COLO668 (cell line): Measurements from ENCODE around the gene MAP2K5.

Experiments used
- DNase-seq: peaks from one replicate; lab custom pipeline; 2025; ENCODE audit not compliant: unreplicated experiment; lab: John Stamatoyannopoulos, UW

Gene MAP2K5

DNA sequence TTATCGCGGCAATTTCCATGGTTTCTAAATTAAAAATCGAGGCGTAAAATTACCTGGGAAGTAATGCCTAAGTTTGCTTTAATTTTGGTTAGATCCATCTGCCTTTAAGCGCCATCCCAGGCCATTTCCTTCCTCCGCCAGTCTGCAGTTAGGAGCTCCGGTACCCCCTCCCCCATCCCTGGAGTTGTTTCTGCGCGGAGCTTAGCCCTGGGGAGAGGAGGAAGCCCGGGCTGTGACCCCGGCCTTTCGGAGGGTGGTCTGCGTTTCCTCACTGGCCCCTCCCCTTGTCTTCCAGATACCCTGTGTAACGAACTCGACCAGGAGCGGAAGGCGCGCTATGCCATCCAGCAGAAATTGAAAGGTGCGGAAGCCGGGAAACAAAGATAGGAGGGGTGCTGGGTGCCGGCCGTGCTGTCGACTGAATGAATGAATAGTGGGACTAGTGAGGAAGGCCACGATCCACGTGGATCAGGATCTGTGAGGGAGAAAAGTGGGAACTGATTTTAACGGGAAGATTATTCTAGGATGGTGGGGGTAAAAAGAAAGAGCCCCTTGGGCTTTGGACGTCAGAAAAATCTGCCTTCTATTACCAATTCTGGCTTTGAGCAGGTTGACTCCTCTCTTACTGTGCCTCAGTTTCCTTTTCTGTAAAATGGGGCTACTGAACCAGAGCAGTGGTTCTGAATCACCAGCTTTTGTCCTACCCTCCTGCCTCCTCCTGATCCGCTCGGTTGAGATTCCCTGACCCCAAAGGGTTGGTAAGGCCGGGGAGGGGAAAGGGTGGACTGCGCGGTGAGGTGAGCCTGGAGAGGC, 290.6 kb downstream of the MAP2K5 start:
- no peak for DNase-seq

GRCh38 chr15:67833710-67834511, 291.4 kb downstream of the MAP2K5 start:
- DNase-seq = no peak

GRCh38 chr15:67834581-67835296, 292.2 kb downstream of the MAP2K5 start:
- no peak for DNase-seq

GRCh38 chr15:67835297-67836133, 293.0 kb downstream of the MAP2K5 start:
- DNase-seq = peak; percentile 46

DNA sequence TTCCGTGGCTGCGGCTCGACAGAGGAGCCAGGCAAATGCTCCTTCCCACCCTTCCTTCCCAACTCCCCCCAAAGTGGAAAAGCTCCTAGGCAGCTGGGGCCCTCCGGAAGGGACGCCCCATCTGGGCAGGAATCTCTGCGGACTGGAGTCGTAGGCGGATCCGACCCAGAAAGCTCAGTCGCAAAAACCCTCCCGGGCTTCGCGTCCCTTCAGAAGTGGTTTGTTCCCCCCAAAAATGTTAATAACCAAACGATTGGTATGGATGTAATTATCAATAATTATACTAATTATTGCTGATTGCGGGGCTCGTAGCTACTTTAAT, 293.6 kb downstream of the MAP2K5 start:
- DNase-seq = no peak

DNA sequence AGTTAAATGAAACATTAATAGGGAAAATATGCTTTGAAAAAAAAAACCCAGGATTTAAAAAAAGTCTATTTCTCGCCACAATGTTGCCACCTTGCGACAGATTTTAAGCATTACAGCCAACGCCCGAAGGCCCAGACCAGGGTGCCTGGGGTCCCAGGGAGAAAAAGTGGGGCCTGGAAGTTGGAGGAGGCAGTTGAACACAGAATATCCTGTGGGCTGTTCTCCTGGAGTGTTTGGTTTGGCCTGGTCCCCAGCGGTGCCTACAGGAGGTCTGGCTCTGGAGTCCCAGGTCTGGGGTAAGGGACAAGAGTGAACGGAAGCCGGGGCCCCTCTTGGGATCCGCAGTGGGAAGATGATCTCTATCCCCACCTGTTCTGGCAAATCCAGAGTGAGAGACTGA, 294.0 kb downstream of the MAP2K5 start:
- peak; percentile 45 for DNase-seq

DNA sequence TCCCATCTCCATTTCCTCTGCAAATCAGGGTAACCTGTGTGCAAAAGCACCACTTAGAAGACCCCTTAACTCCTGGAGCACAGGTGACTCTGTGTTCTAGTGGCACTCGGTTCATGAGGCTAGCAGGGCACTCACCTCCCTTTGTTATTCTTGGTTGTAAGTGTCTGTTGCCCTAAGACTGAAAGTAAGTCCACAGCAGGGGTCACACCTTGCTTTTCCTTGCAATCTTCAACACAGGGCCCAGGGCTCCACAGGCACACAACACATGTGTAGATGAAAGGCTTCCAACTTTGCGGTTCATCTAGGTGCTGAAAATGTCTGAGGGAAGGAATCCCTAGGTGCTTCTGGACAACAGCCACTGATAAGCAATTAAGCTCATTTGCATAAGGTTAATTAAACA, 294.5 kb downstream of the MAP2K5 start:
- DNase-seq = no peak

GRCh38 chr15:67838789-67839332, 296.4 kb downstream of the MAP2K5 start:
- peak; percentile 79 for DNase-seq

GRCh38 chr15:67839499-67839928, 297.0 kb downstream of the MAP2K5 start:
- peak; percentile 46 for DNase-seq

DNA sequence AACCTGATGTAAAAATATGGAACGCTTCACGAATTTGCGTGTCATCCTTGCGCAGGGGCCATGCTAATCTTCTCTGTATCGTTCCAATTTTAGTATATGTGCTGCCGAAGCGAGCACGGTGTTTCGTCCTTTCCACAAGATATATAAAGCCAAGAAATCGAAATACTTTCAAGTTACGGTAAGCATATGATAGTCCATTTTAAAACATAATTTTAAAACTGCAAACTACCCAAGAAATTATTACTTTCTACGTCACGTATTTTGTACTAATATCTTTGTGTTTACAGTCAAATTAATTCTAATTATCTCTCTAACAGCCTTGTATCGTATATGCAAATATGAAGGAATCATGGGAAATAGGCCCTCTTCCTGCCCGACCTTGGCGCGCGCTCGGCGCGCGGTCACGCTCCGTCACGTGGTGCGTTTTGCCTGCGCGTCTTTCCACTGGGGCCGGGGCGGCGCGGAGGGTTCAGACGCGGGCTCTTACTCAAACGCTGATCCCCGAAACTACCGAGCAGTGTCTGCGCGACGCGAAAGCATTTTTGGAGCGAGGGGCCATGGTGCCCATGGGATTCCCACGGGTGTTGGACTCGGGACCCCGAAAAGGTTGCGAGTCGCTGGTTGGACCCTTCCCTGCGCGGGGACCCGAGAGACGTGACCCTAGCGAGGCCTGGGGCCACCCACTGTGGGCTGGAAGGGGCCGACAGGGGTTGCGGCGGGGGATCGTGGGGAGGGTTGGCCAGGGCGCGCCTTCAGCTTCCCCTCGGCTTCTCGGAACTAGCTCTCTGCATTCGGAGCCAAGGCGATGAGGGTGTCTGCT, 297.6 kb downstream of the MAP2K5 start, which contains the start of gene RNU6-1:
Gene RNU6-1 (minus strand): TSS at position 117 of the 820 bp plus-strand sequence.
- DNase-seq = peak; percentile 91

GRCh38 chr15:67840749-67841512, 298.4 kb downstream of the MAP2K5 start:
- DNase-seq = peak; percentile 54

GRCh38 chr15:67841513-67841762, 298.9 kb downstream of the MAP2K5 start:
- no peak for DNase-seq

DNA sequence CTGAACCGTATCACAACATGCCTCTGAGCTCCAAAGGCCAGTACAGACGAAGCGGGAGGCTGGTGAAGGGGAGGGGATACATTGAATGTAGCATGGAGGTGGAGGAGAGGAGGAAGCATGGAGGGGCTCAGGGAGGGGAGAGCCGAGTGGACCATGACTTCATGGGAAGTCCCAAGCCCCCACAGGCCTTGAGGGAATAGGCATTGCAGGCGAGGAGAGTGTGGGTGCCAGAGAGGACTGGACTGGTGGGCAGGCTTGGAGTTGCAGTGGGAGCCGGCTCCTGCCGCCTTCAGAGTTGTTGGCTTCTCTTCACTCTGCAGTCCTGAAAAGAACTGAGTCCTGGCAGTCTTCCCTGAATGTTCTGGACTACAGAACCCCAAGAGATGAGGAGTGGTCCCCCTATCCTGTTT, 300.6 kb downstream of the MAP2K5 start:
- DNase-seq = no peak

- DNase-seq = no peak
Measured at GRCh38 chr15:67843571-67844387, 301.3 kb downstream of the MAP2K5 start.

- DNase-seq = no peak
Measured at GRCh38 chr15:67845974-67846373, 303.5 kb downstream of the MAP2K5 start.

- no peak for DNase-seq
Measured at GRCh38 chr15:67849538-67849937, 307.0 kb downstream of the MAP2K5 start.

- DNase-seq = no peak
Measured at GRCh38 chr15:67850336-67850735, 307.8 kb downstream of the MAP2K5 start.

DNA sequence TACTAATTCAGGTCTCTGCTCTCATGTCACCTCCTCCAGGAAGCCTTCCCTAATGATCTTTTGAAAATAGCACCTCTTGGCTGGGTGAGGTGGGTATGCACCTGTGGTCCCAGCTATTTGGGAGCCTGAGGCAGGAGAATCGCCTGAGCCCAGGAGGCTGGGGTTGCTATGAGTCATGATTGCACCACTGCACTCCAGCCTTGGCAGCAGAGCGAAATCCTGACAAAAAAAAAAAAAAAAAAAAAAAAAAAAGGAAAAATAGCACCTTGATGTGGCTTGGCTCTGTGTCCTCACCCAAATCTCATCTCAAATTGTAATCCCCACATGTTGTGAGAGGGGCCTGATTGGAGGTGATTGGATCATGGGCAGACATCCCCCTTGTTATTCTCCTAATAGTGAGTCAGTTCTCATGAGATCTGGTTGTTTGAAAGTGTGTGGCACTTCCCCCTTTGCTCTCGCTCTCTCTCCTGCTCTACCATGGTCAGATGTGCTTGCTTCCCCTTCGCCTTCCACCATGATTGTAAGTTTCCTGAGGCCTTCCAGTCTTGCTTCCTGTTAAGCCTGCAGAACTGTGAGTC, 308.6 kb downstream of the MAP2K5 start:
- no peak for DNase-seq
